K562 (cell line): ENCODE results near the gene KCTD15. TPM values are rescaled to one million over a fixed set of nuclear protein-coding genes. Genes with fewer than 3 reads are reported as not detected.

Experiments
- ARNT ChIP-seq, 2 experiments: fragments of 450-650 bp; IDR thresholded peaks; 2 replicates each; pipeline ENCODE4 v1.6.1; 2016; ENCODE audit warnings: mild to moderate bottlenecking in 1 of 2
- ATF2 ChIP-seq: sonication (generic); formaldehyde crosslinking; IDR thresholded peaks from 2 replicates; pipeline ENCODE4 v1.8.1; 2022; ENCODE audit warnings: missing genetic modification reagents
- CTCFL ChIP-seq: IDR thresholded peaks from 2 replicates; pipeline ENCODE4 v1.6.1; 2011; ENCODE audit warnings: borderline replicate concordance, low read depth, mild to moderate bottlenecking, moderate library complexity, low read length; ENCODE audit not compliant: insufficient read depth, poor library complexity, severe bottlenecking
- DIDO1 ChIP-seq: fragments of 450-650 bp; IDR thresholded peaks from 2 replicates; pipeline ENCODE4 v1.6.1; 2016; ENCODE audit warnings: low read depth, missing biosample characterization, missing genetic modification characterization
- HDAC6 ChIP-seq: IDR thresholded peaks from 2 replicates; pipeline ENCODE4 v1.6.1; 2012; ENCODE audit warnings: low read depth, mild to moderate bottlenecking, control low read depth, inconsistent platforms, low read length, moderate library complexity
- HNRNPK ChIP-seq: fragments of 200-400 bp; formaldehyde crosslinking; IDR thresholded peaks from one replicate; pipeline ENCODE4 v1.6.1; 2018; ENCODE audit warnings: mild to moderate bottlenecking, low read depth, low read length; ENCODE audit not compliant: poor library complexity, severe bottlenecking
- KAT8 ChIP-seq: fragments of 450-650 bp; IDR thresholded peaks from 2 replicates; pipeline ENCODE4 v1.6.1; 2016; ENCODE audit warnings: low read depth, mild to moderate bottlenecking
- KLF1 ChIP-seq: fragments of 450-650 bp; IDR thresholded peaks from 2 replicates; pipeline ENCODE4 v1.6.1; 2016; ENCODE audit warnings: missing genetic modification characterization, missing compliant biosample characterization
- MCM5 ChIP-seq: fragments of 450-650 bp; IDR thresholded peaks from 2 replicates; pipeline ENCODE4 v1.6.1; 2016; ENCODE audit warnings: low read depth
- PHTF2 ChIP-seq: fragments of 250-450 bp; sonication (Bioruptor Pico); IDR thresholded peaks from 2 replicates; pipeline ENCODE4 v1.5.0; 2021; ENCODE audit warnings: mild to moderate bottlenecking
- PTTG1 ChIP-seq: fragments of 450-650 bp; IDR thresholded peaks from 2 replicates; pipeline ENCODE4 v1.6.1; 2016; ENCODE audit warnings: low read depth, mild to moderate bottlenecking, missing genetic modification characterization, missing compliant biosample characterization
- SNIP1 ChIP-seq: fragments of 450-650 bp; IDR thresholded peaks from 2 replicates; pipeline ENCODE4 v1.7.1; 2017; ENCODE audit warnings: low read depth, mild to moderate bottlenecking
- SRSF9 ChIP-seq: fragments of 200-400 bp; formaldehyde crosslinking; IDR thresholded peaks from 2 replicates; pipeline ENCODE4 v1.6.1; 2017; ENCODE audit warnings: low read depth, low read length, borderline replicate concordance
- ZNF3 ChIP-seq: fragments of 250-450 bp; sonication (Bioruptor Pico); IDR thresholded peaks from 2 replicates; pipeline ENCODE4 v1.5.0; 2021; ENCODE audit warnings: mild to moderate bottlenecking, moderate library complexity
- ZNF407 ChIP-seq: fragments of 450-650 bp; IDR thresholded peaks from 2 replicates; pipeline ENCODE4 v1.6.1; 2016; ENCODE audit warnings: low read depth
- ZNF408 ChIP-seq: fragments of 250-450 bp; sonication (Bioruptor Pico); IDR thresholded peaks from 2 replicates; pipeline ENCODE4 v1.4.0; 2020; ENCODE audit warnings: low read depth, mild to moderate bottlenecking, moderate library complexity
- polyA plus RNA-seq, 8 experiments: library from polyadenylated mRNA; depleted of rRNA in 4 of 8; stranded (reverse) in 5 of 8; unstranded in 3 of 8; fragments of >200 nt; fragmentation: Nextera tagmentation in 2 of 8; fragmentation: Illumina TruSeq in 1 of 8; extraction: Ambion mirVana in 2 of 8; extraction: Trizol in 1 of 8; gene quantifications; 2 replicates each; pipeline versions ENCODE4 v1.2.1 to v1.2.3, GENCODE V29; 2011 to 2014; ENCODE audit warnings: inconsistent platforms in 1 of 8, missing spikeins in 1 of 8
- total RNA-seq, 7 experiments: library from RNA; depleted of rRNA in 6 of 7; stranded (reverse); fragments of >200 nt in 6 of 7; fragmentation: Illumina TruSeq in 2 of 7; extraction: Trizol in 2 of 7; gene quantifications; 2 replicates each; pipeline versions ENCODE4 v1.2.1 to v1.2.3, GENCODE V29; 2011 to 2021; ENCODE audit warnings: low replicate concordance in 1 of 7

KCTD15 gene
- total and polyA plus RNA-seq, 9 of the 15 experiments (the other 6 are each of a cell fraction or from before 2014, with no cell fraction given), result 1.7 to 49.0 (median 11.8) TPM

- TF ChIP-seq ARNT (IDR thresholded peaks at IDR 0.05), result no peak
- TF ChIP-seq KAT8, result no peak
- TF ChIP-seq PTTG1 (tag), result no peak
- TF ChIP-seq CTCFL, result peak; percentile 91
- no peak for TF ChIP-seq ZNF3 (CRISPR knock-in tag)
- no peak for TF ChIP-seq ZNF408 (CRISPR knock-in tag)
- peak; percentile 65 for TF ChIP-seq HNRNPK
- no peak for TF ChIP-seq ZNF407
- no peak for TF ChIP-seq MCM5
- no peak for TF ChIP-seq SRSF9
- TF ChIP-seq ATF2 (CRISPR knock-in tag), result no peak
- TF ChIP-seq HDAC6, result peak; percentile 84; the same call in 1 of the 2 replicates
- TF ChIP-seq KLF1 (tag), result no peak
- no peak for TF ChIP-seq PHTF2 (CRISPR knock-in tag)
- TF ChIP-seq SNIP1, result no peak
- TF ChIP-seq DIDO1, result no peak
These were observed 1.1 kb upstream of the KCTD15 start (continued) for GRCh38 chr19:33795370-33796163.
